Left forelimb (tissue), 1 donor: ENCODE results near the gene MRPL14.

Source experiments
- DNase-seq: peaks from one replicate; pipeline ENCODE4 v3.0.0-alpha.2; 2018; ENCODE audit warnings: low spot score

The MRPL14 gene

GRCh38 chr6:44122801-44123200 lies 4.5 kb downstream of the MRPL14 start:
- DNase-seq = no peak

GRCh38 chr6:44120692-44121443 lies 6.4 kb downstream of the MRPL14 start:
- DNase-seq = no peak

GRCh38 chr6:44119704-44120262 lies 7.5 kb downstream of the MRPL14 start:
- DNase-seq = no peak

- DNase-seq = no peak
Measured at GRCh38 chr6:44117397-44118128, 9.7 kb downstream of the MRPL14 start.

GRCh38 chr6:44116641-44117382 lies 10.4 kb downstream of the MRPL14 start:
- no peak for DNase-seq

- no peak for DNase-seq
Measured at GRCh38 chr6:44115866-44116265, 11.4 kb downstream of the MRPL14 start.

GRCh38 chr6:44113414-44113813 lies 13.8 kb downstream of the MRPL14 start:
- no peak for DNase-seq

- no peak for DNase-seq
Measured at GRCh38 chr6:44111434-44112417, 15.5 kb downstream of the MRPL14 start.

- no peak for DNase-seq
Measured at GRCh38 chr6:44110966-44111365, 16.3 kb downstream of the MRPL14 start.

GRCh38 chr6:44110005-44110676 lies 17.1 kb downstream of the MRPL14 start:
- no peak for DNase-seq

- DNase-seq = no peak
Measured at GRCh38 chr6:44109212-44109611, 18.0 kb downstream of the MRPL14 start.

GRCh38 chr6:44108471-44108870 lies 18.8 kb downstream of the MRPL14 start:
- no peak for DNase-seq

- DNase-seq = no peak
Measured at GRCh38 chr6:44107017-44107416, 20.2 kb downstream of the MRPL14 start.

GRCh38 chr6:44105993-44106740 lies 21.1 kb downstream of the MRPL14 start:
- no peak for DNase-seq

- DNase-seq = no peak
Measured at GRCh38 chr6:44105146-44105545, 22.1 kb downstream of the MRPL14 start.

GRCh38 chr6:44104481-44105021 lies 22.7 kb downstream of the MRPL14 start:
- no peak for DNase-seq

- no peak for DNase-seq
Measured at GRCh38 chr6:44102527-44102926, 24.7 kb downstream of the MRPL14 start.

- no peak for DNase-seq
Measured at GRCh38 chr6:44101832-44102231, 25.4 kb downstream of the MRPL14 start.

- no peak for DNase-seq
Measured at GRCh38 chr6:44100088-44100550, 27.1 kb downstream of the MRPL14 start.

GRCh38 chr6:44099192-44099591 lies 28.1 kb downstream of the MRPL14 start:
- DNase-seq = no peak
